HCT116 (cell line): ENCODE results near the gene CKLF. TPM values are rescaled to one million over a fixed set of nuclear protein-coding genes. Genes with fewer than 3 reads are reported as not detected.

Experiments used
- ATAC-seq: fragments of 200-7000 bp; cut with Tn5 transposase; 2 replicates; pipeline ENCODE4 v1.9.1; 2020; ENCODE audit warnings: mild to moderate bottlenecking, moderate library complexity
- BruUV-seq: library from RNA; stranded (reverse); fragments of 400-500 nt; replicated peaks from 2 replicates; lab custom pipeline; 2021; lab: Mats Ljungman, UMichigan
- CTCF ChIA-PET: fragments of 300-600 bp; sonication (Branson Sonifier 250); formaldehyde crosslinking; loops from one replicate; lab custom pipeline; 2021; ENCODE audit warnings: antibody characterized with exemption; lab: Charles Lee
- POLR2A ChIA-PET: fragments of 300-600, 350-600 bp; sonication (Branson Sonifier 250); formaldehyde crosslinking; loops from one replicate; lab custom pipeline; 2021; ENCODE audit warnings: antibody characterized with exemption; lab: Charles Lee
- RAD21 ChIA-PET, 2 experiments: fragments of 300-600 bp; sonication (Branson Sonifier 250); formaldehyde crosslinking; loops; one replicate each; lab custom pipeline; 2023; ENCODE audit warnings: low total read pairs in 2 of 2; ENCODE audit not compliant: uncharacterized antibody in 2 of 2, unreplicated experiment in 2 of 2, low non-redundant PET in 1 of 2; lab: Charles Lee
- DNase-seq: peaks from one replicate; pipeline ENCODE4 v3.0.0-alpha.2; 2010; ENCODE audit warnings: low read depth, low spot score
- H2AFZ ChIP-seq: fragments of 200-600 bp; shearing (Covaris generic), sonication (generic); 2 replicates; pipeline ENCODE4 v1.6.1; 2017; ENCODE audit warnings: low read depth, mixed run types, mixed read lengths, antibody characterized with exemption, low read length; ENCODE audit not compliant: poor library complexity, severe bottlenecking
- H3K27ac ChIP-seq: 2 replicates; pipeline ENCODE4 v1.5.1; 2012; ENCODE audit warnings: low read depth, low read length
- H3K27me3 ChIP-seq: fragments of 200-600 bp; sonication (generic); 2 replicates; pipeline ENCODE4 v1.6.1; 2016; ENCODE audit warnings: mixed run types, low read length, mixed read lengths; ENCODE audit not compliant: insufficient read depth
- H3K36me3 ChIP-seq, 2 experiments: fragments of 200-500 bp in 1 of 2; fragments of 200-600 bp in 1 of 2; sonication (Bioruptor generic) in 1 of 2; sonication (generic) in 1 of 2; 2 replicates each; pipeline versions ENCODE4 v1.5.1 to v1.6.1; 2014 to 2016; ENCODE audit warnings: low read length in 2 of 2, inconsistent platforms in 1 of 2, mixed read lengths in 1 of 2, mixed run types in 1 of 2; ENCODE audit not compliant: insufficient read depth in 2 of 2, control insufficient read depth in 1 of 2
- H3K4me1 ChIP-seq, 2 experiments: fragments of 200-600 bp in 1 of 2; sonication (generic) in 1 of 2; 2 replicates each; pipeline versions ENCODE4 v1.5.1 to v1.6.1; 2012 to 2017; ENCODE audit warnings: low read length in 2 of 2, inconsistent platforms in 1 of 2, mild to moderate bottlenecking in 1 of 2, mixed read lengths in 1 of 2, mixed run types in 1 of 2, moderate library complexity in 1 of 2; ENCODE audit not compliant: insufficient read depth in 2 of 2, control insufficient read depth in 1 of 2
- H3K4me2 ChIP-seq: fragments of 200-600 bp; sonication (generic); 2 replicates; pipeline ENCODE4 v1.6.1; 2017; ENCODE audit warnings: mixed run types, low read length, mixed read lengths
- H3K4me3 ChIP-seq, 2 experiments: fragments of 200-600 bp in 1 of 2; sonication (generic) in 1 of 2; replicated peaks in 1 of 2; 2 replicates each; pipeline ENCODE4 v1.5.1; 2011 to 2016; ENCODE audit warnings: low read length in 2 of 2, control low read depth in 1 of 2, low read depth in 1 of 2, mild to moderate bottlenecking in 1 of 2, mixed read lengths in 1 of 2, mixed run types in 1 of 2
- H3K79me2 ChIP-seq: fragments of 200-600 bp; sonication (generic); 2 replicates; pipeline ENCODE4 v1.6.1; 2017; ENCODE audit warnings: mild to moderate bottlenecking, mixed run types, low read length, moderate library complexity, mixed read lengths; ENCODE audit not compliant: insufficient read depth
- H3K9ac ChIP-seq: fragments of 200-600 bp; sonication (generic); 2 replicates; pipeline ENCODE4 v1.6.1; 2016; ENCODE audit warnings: low read length, mixed read lengths
- H3K9me2 ChIP-seq: fragments of 200-600 bp; sonication (generic), shearing (Covaris generic); 2 replicates; pipeline ENCODE4 v1.6.1; 2017; ENCODE audit warnings: mixed run types, mild to moderate bottlenecking, moderate library complexity; ENCODE audit not compliant: insufficient read depth
- H3K9me3 ChIP-seq, 2 experiments: fragments of 200-500 bp in 1 of 2; fragments of 200-600 bp in 1 of 2; sonication (Bioruptor generic) in 1 of 2; sonication (generic) in 1 of 2; 2 replicates each; pipeline ENCODE4 v1.6.1; 2014 to 2017; ENCODE audit warnings: low read length in 2 of 2, mixed read lengths in 2 of 2, inconsistent platforms in 1 of 2, low read depth in 1 of 2, mild to moderate bottlenecking in 1 of 2, mixed run types in 1 of 2, moderate library complexity in 1 of 2; ENCODE audit not compliant: control insufficient read depth in 1 of 2, insufficient read depth in 1 of 2
- H4K20me1 ChIP-seq: fragments of 200-600 bp; sonication (generic), shearing (Covaris generic); 2 replicates; pipeline ENCODE4 v1.6.1; 2017; ENCODE audit warnings: mixed run types, mild to moderate bottlenecking, moderate library complexity; ENCODE audit not compliant: insufficient read depth
- EGR1 ChIP-seq: IDR thresholded peaks from 2 replicates; pipeline ENCODE4 v1.6.1; 2012; ENCODE audit warnings: low read depth
- ELF1 ChIP-seq: IDR thresholded peaks from 2 replicates; pipeline ENCODE4 v1.6.1; 2012; ENCODE audit warnings: low read depth, borderline replicate concordance
- EZH2 ChIP-seq: fragments of 200-600 bp; sonication (generic); IDR thresholded peaks from 2 replicates; pipeline ENCODE4 v1.6.1; 2017; ENCODE audit warnings: antibody characterized with exemption, mixed run types
- EZH2phosphoT487 ChIP-seq: fragments of 200-600 bp; IDR thresholded peaks from 2 replicates; pipeline ENCODE4 v1.6.1; 2018; ENCODE audit warnings: antibody characterized with exemption, borderline replicate concordance
- FOSL1 ChIP-seq: IDR thresholded peaks from 2 replicates; pipeline ENCODE4 v1.6.1; 2012; ENCODE audit warnings: low read depth
- JUND ChIP-seq: IDR thresholded peaks from 2 replicates; pipeline ENCODE4 v1.6.1; 2012
- POLR2A ChIP-seq: IDR thresholded peaks from 2 replicates; pipeline ENCODE4 v1.7.0; 2011; ENCODE audit warnings: borderline replicate concordance; ENCODE audit not compliant: insufficient read depth, insufficient read length; ENCODE audit errors: extremely low read depth
- RAD21 ChIP-seq: IDR thresholded peaks from 2 replicates; pipeline ENCODE4 v1.6.1; 2012; ENCODE audit warnings: low read depth, mild to moderate bottlenecking
- SIN3A ChIP-seq: IDR thresholded peaks from 2 replicates; pipeline ENCODE4 v1.6.1; 2012; ENCODE audit warnings: low read depth
- TCF7L2 ChIP-seq: IDR thresholded peaks from 2 replicates; pipeline ENCODE4 v1.7.0; 2011; ENCODE audit warnings: borderline replicate concordance, inconsistent platforms; ENCODE audit not compliant: insufficient read depth, insufficient read length; ENCODE audit errors: extremely low read depth
- ZFX ChIP-seq: fragments of 450-650 bp; IDR thresholded peaks from 2 replicates; pipeline ENCODE4 v1.6.1; 2017
- ZNF274 ChIP-seq: fragments of 200-500 bp; sonication (Bioruptor generic); IDR thresholded peaks from 2 replicates; pipeline ENCODE4 v1.6.1; 2014; ENCODE audit warnings: mild to moderate bottlenecking, low read depth, low read length, inconsistent platforms
- intact Hi-C: fragments of 100-400 bp; cut with micrococcal nuclease; formaldehyde crosslinking; loops from 2 replicates; pipeline ENCODE4 v1.10.0; 2022
- total RNA-seq: library from RNA; stranded (reverse); gene quantifications from one replicate; pipeline ENCODE4 v1.2.1, GENCODE V29; 2021; ENCODE audit not compliant: unreplicated experiment
- TF ChIP-seq, protein P1 (sequence below): IDR thresholded peaks from 2 replicates; pipeline ENCODE4 v1.6.1; 2012
- TF ChIP-seq, protein P2 (sequence below), 3 experiments: fragments of 200-600 bp in 1 of 3; sonication (generic) in 1 of 3; IDR thresholded peaks in 2 of 3; conservative IDR thresholded peaks in 1 of 3; 2 replicates each; pipeline ENCODE4 v1.5.1; 2012 to 2017; ENCODE audit warnings: low read depth in 2 of 3, low read length in 2 of 3, antibody characterized with exemption in 1 of 3, borderline replicate concordance in 1 of 3, control low read depth in 1 of 3, mild to moderate bottlenecking in 1 of 3, mixed read lengths in 1 of 3, mixed run types in 1 of 3, moderate library complexity in 1 of 3; ENCODE audit not compliant: insufficient read depth in 1 of 3
- TF ChIP-seq, protein P3 (sequence below): IDR thresholded peaks from 2 replicates; pipeline ENCODE4 v1.6.1; 2012
- TF ChIP-seq, protein P4 (sequence below): IDR thresholded peaks from 2 replicates; pipeline ENCODE4 v1.6.1; 2012; ENCODE audit warnings: low read depth

Gene CKLF
- total RNA-seq, 1 experiment from 2014 or later: 38.6 TPM

DNA sequence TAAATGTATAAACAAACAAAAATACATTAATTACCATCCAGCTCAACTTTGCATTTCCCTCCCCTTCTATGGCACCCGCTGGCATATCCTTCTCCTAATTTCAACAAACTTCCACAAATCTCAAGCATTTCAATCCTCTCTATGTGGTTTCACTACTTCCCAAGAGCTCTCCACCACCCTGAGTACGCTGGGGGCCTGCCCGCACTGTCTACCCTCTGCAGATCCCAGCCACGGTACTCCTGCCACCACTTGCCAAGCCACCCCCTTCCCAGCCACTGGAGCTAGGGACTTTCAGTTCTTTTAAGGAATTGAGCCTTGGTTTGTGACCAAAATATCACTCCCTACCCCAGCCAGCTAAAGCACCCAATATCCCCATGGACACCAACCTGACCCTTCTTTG, 4.3 kb upstream of the CKLF start:
- Histone ChIP-seq H3K36me3 (no peaks in the 10 kb centered on the region), H3K9me2 (no peaks in the 10 kb centered on the region), H3K4me1 (peaks cover 24 to 43% of the 10 kb centered on the region in 2 experiments), H3K27me3 (no peaks in the 10 kb centered on the region), H3K4me3 (no peak overlapping the region), H3K27ac (no peak overlapping the region), H3K9ac (no peak overlapping the region), H3K9me3 (no peaks in the 10 kb centered on the region), H2AFZ (no peak overlapping the region), H3K4me2 (peak overlapping the region; percentile 85; the same call in 1 of the 2 replicates), H3K79me2 (peaks cover 4% of the 10 kb centered on the region; the same call in 1 of the 2 replicates), H4K20me1 (no peaks in the 10 kb centered on the region)
- ChIA-PET POLR2A (interaction anchor here (2.4 kb wide), 1 partner anchor 26 kb away, joined by 9 read pairs; no protein-coding TSS in a partner anchor), RAD21 (no interaction called here), CTCF (no interaction called here)
- DNase-seq (no peak), ATAC-seq (no peak)
- no TSS peak for BruUV-seq
- intact Hi-C loops: no loop called here
- TF ChIP-seq JUND (no peak), ZFX (no peak), ZNF274 (no peak), ELF1 (no peak), RAD21 (no peak), EZH2phosphoT487 (no peak), POLR2A (no peak), EZH2 (no peak), TCF7L2 (no peak), SIN3A (no peak), EGR1 (no peak), FOSL1 (no peak)
- TF ChIP-seq, protein P1, sequence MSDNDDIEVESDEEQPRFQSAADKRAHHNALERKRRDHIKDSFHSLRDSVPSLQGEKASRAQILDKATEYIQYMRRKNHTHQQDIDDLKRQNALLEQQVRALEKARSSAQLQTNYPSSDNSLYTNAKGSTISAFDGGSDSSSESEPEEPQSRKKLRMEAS: no peak
- TF ChIP-seq, protein P2, sequence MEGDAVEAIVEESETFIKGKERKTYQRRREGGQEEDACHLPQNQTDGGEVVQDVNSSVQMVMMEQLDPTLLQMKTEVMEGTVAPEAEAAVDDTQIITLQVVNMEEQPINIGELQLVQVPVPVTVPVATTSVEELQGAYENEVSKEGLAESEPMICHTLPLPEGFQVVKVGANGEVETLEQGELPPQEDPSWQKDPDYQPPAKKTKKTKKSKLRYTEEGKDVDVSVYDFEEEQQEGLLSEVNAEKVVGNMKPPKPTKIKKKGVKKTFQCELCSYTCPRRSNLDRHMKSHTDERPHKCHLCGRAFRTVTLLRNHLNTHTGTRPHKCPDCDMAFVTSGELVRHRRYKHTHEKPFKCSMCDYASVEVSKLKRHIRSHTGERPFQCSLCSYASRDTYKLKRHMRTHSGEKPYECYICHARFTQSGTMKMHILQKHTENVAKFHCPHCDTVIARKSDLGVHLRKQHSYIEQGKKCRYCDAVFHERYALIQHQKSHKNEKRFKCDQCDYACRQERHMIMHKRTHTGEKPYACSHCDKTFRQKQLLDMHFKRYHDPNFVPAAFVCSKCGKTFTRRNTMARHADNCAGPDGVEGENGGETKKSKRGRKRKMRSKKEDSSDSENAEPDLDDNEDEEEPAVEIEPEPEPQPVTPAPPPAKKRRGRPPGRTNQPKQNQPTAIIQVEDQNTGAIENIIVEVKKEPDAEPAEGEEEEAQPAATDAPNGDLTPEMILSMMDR (IDR thresholded peaks at IDR 0.05 in 2 of 3, conservative IDR thresholded peaks at IDR 0.05 in 1 of 3; ENCODE audit: borderline replicate concordance in 1 of 3, insufficient read depth in 1 of 3, low read depth in 2 of 3, low read length in 2 of 3): no peak
- TF ChIP-seq, protein P3, sequence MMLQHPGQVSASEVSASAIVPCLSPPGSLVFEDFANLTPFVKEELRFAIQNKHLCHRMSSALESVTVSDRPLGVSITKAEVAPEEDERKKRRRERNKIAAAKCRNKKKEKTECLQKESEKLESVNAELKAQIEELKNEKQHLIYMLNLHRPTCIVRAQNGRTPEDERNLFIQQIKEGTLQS: no peak
- TF ChIP-seq, protein P4, sequence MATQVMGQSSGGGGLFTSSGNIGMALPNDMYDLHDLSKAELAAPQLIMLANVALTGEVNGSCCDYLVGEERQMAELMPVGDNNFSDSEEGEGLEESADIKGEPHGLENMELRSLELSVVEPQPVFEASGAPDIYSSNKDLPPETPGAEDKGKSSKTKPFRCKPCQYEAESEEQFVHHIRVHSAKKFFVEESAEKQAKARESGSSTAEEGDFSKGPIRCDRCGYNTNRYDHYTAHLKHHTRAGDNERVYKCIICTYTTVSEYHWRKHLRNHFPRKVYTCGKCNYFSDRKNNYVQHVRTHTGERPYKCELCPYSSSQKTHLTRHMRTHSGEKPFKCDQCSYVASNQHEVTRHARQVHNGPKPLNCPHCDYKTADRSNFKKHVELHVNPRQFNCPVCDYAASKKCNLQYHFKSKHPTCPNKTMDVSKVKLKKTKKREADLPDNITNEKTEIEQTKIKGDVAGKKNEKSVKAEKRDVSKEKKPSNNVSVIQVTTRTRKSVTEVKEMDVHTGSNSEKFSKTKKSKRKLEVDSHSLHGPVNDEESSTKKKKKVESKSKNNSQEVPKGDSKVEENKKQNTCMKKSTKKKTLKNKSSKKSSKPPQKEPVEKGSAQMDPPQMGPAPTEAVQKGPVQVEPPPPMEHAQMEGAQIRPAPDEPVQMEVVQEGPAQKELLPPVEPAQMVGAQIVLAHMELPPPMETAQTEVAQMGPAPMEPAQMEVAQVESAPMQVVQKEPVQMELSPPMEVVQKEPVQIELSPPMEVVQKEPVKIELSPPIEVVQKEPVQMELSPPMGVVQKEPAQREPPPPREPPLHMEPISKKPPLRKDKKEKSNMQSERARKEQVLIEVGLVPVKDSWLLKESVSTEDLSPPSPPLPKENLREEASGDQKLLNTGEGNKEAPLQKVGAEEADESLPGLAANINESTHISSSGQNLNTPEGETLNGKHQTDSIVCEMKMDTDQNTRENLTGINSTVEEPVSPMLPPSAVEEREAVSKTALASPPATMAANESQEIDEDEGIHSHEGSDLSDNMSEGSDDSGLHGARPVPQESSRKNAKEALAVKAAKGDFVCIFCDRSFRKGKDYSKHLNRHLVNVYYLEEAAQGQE: no peak
